ENCODE results near the gene PLEKHA1.

Gene PLEKHA1

GRCh38 chr10:122424059-122424458, 49.6 kb downstream of the PLEKHA1 start:
- TF ChIP-seq CTCF (conservative IDR thresholded peaks at IDR 0.05): no peak
- no peak overlapping the region for H3K27ac ChIP-seq

GRCh38 chr10:122426829-122427228, 52.3 kb downstream of the PLEKHA1 start:
- H3K27ac ChIP-seq: no peak overlapping the region
- TF ChIP-seq CTCF (conservative IDR thresholded peaks at IDR 0.05): no peak

GRCh38 chr10:122427280-122427679, 52.8 kb downstream of the PLEKHA1 start:
- H3K27ac ChIP-seq: no peak overlapping the region
- no peak for TF ChIP-seq CTCF (conservative IDR thresholded peaks at IDR 0.05)

- H3K27ac ChIP-seq: no peak overlapping the region
- peak; percentile 63 for TF ChIP-seq CTCF (conservative IDR thresholded peaks at IDR 0.05)
These were observed 60.8 kb downstream of the PLEKHA1 start for GRCh38 chr10:122435212-122435827.

- TF ChIP-seq CTCF (conservative IDR thresholded peaks at IDR 0.05): no peak
These were observed 67.5 kb downstream of the PLEKHA1 start for GRCh38 chr10:122441961-122442360.

GRCh38 chr10:122445469-122445868, 71.0 kb downstream of the PLEKHA1 start:
- no peak for TF ChIP-seq CTCF (conservative IDR thresholded peaks at IDR 0.05)
- no peak overlapping the region for H3K27ac ChIP-seq

More at GRCh38 chr10:122441961-122442360, 67.5 kb downstream of the PLEKHA1 start:
- no peak overlapping the region for H3K27ac ChIP-seq

- no peak for TF ChIP-seq CTCF (conservative IDR thresholded peaks at IDR 0.05)
- no peak overlapping the region for H3K27ac ChIP-seq
These were observed 71.4 kb downstream of the PLEKHA1 start for GRCh38 chr10:122445904-122446303.

Measured in VCaP (cell line).